Fibroblast of the aortic adventitia (primary cell): ENCODE measurements around the gene MACROH2A1. TPM values are rescaled to one million over a fixed set of nuclear protein-coding genes. Genes with fewer than 3 reads are reported as not detected.

ENCODE experiments used
- DNase-seq: peaks from one replicate; pipeline ENCODE4 v3.0.0-alpha.2; 2010; ENCODE audit warnings: low read depth
- H3K4me3 ChIP-seq: 2 replicates; pipeline ENCODE4 v1.5.1; 2011; ENCODE audit warnings: low read depth, mild to moderate bottlenecking, control low read depth, low read length, moderate library complexity
- CTCF ChIP-seq: IDR thresholded peaks from 2 replicates; pipeline ENCODE4 v1.5.1; 2011; ENCODE audit warnings: mild to moderate bottlenecking, low read length, control low read depth, inconsistent platforms; ENCODE audit not compliant: insufficient read depth
- total RNA-seq: library from RNA; depleted of rRNA; stranded (reverse); fragments of >200 nt; gene quantifications from 2 replicates; pipeline ENCODE4 v1.2.3, GENCODE V29; 2012; ENCODE audit warnings: low replicate concordance

The MACROH2A1 gene
- total RNA-seq, 1 donor = 116 TPM

DNA sequence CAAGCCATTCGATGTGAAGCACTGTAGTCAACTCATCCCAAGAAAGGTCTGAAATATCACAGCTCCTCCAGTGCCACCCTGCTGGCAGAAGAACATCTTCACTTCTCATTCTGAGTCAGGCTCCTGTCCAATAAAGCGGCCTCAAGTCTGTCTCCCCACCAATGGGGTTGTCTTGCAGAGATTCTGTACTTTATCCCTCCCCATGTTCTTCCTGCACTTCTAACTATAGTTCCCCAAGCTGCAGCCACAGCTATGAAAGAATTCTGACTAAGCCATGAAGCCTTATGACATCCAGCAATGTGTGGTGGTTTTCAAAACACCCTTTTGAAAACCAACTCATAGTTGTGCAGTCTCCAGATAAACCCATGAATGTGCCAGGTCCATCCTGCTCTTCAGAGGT is 6.8 kb downstream of the MACROH2A1 start:
- TF ChIP-seq CTCF = no peak
- no peak overlapping the region for H3K4me3 ChIP-seq
- peak; percentile 60 for DNase-seq

GRCh38 chr5:135391869-135392255 is 7.2 kb downstream of the MACROH2A1 start:
- H3K4me3 ChIP-seq = no peak overlapping the region
- DNase-seq = no peak
- TF ChIP-seq CTCF = no peak

- no peak for TF ChIP-seq CTCF
- no peak overlapping the region for H3K4me3 ChIP-seq
- DNase-seq = peak; percentile 82
These were observed 7.7 kb downstream of the MACROH2A1 start for GRCh38 chr5:135391116-135391868.

DNA sequence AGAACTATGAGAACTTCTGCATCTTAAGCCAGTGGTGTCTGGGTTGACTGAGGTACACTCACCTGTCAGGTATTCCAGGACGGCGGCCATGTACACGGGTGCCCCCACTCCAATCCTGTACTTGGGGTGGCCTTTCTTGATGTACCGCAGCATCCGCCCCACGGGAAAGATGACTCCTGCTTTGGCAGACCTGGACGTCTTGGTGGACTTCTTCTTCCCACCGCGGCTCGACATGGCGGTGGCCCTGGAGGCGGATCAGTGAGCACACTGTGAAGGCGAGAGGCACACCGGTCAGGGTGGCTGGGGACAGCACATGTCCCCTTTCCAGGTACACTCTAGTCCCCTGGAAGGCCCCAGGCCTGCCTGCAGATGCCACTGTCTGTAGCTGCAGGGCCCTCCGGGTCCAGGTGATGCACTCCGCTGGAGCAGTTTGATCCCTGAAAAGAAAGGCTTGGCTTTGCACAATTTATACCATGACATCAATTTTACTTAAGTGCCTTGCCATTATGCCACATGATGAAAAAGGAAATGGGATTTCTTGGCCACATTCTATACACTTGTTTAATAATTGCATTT is 10.1 kb downstream of the MACROH2A1 start:
- no peak for TF ChIP-seq CTCF
- no peak for DNase-seq
- H3K4me3 ChIP-seq = no peak overlapping the region

- TF ChIP-seq CTCF = no peak
- no peak for DNase-seq
- H3K4me3 ChIP-seq = no peak overlapping the region
These were observed 11.4 kb downstream of the MACROH2A1 start for GRCh38 chr5:135387629-135387960.

- peak; percentile 98 for DNase-seq
- H3K4me3 ChIP-seq = no peak overlapping the region
- no peak for TF ChIP-seq CTCF
These were observed 12.0 kb downstream of the MACROH2A1 start for GRCh38 chr5:135386886-135387628.
